Endothelial cell of umbilical vein (primary cell): ENCODE measurements around the gene SCGB1D2. TPM values are rescaled to one million over a fixed set of nuclear protein-coding genes. Genes with fewer than 3 reads are reported as not detected.

ENCODE experiments used
- BruUV-seq: library from RNA; stranded (reverse); fragments of 400-500 nt; replicated peaks from 2 replicates; lab custom pipeline; 2021; lab: Mats Ljungman, UMichigan
- CTCF ChIA-PET: fragments of 300-600, 350-600 bp; sonication (Branson Sonifier 250); formaldehyde crosslinking; loops from one replicate; lab custom pipeline; 2021; ENCODE audit warnings: antibody characterized with exemption, inconsistent platforms; lab: Charles Lee
- POLR2A ChIA-PET: fragments of 300-600, 350-600 bp; sonication (Branson Sonifier 250); formaldehyde crosslinking; loops from one replicate; lab custom pipeline; 2021; ENCODE audit warnings: antibody characterized with exemption, inconsistent platforms; lab: Charles Lee
- DNase-seq: peaks from one replicate; pipeline ENCODE4 v3.0.0-alpha.2; 2011; ENCODE audit warnings: low read depth, low spot score
- FAIRE-seq: peaks from 2 replicates; lab custom pipeline; 2011; peaks lifted over from hg19 to GRCh38; lab: Jason Lieb, UNC
- H2AFZ ChIP-seq: 2 replicates; pipeline ENCODE4 v1.6.0; 2012; ENCODE audit warnings: low read depth, low read length, control low read depth, inconsistent platforms
- H3K27ac ChIP-seq: 2 replicates; pipeline ENCODE4 v1.5.1; 2011; ENCODE audit warnings: low read depth, mild to moderate bottlenecking, control low read depth, low read length, moderate library complexity; ENCODE audit not compliant: insufficient read depth
- H3K27me3 ChIP-seq, 2 experiments: 2 replicates each; pipeline versions ENCODE4 v1.6.0 to v1.6.1; 2011; ENCODE audit warnings: low read length in 2 of 2, mixed read lengths in 1 of 2; ENCODE audit not compliant: control insufficient read depth in 2 of 2, insufficient read depth in 2 of 2
- H3K36me3 ChIP-seq, 2 experiments: 2 replicates in 1 of 2; 3 replicates in 1 of 2; pipeline ENCODE4 v1.5.1; 2011; ENCODE audit warnings: low read length in 2 of 2, mild to moderate bottlenecking in 1 of 2, moderate library complexity in 1 of 2; ENCODE audit not compliant: control insufficient read depth in 2 of 2, insufficient read depth in 2 of 2; ENCODE audit errors: extremely low read depth in 1 of 2
- H3K4me1 ChIP-seq: 3 replicates; pipeline ENCODE4 v1.5.1; 2011; ENCODE audit warnings: mild to moderate bottlenecking, low read length; ENCODE audit not compliant: control insufficient read depth, insufficient read depth; ENCODE audit errors: extremely low read depth
- H3K4me2 ChIP-seq: 2 replicates; pipeline ENCODE4 v1.6.1; 2011; ENCODE audit warnings: low read length, control low read depth, mixed read lengths; ENCODE audit not compliant: insufficient read depth
- H3K4me3 ChIP-seq, 3 experiments: fragments of 200-600 bp in 1 of 3; sonication (generic), shearing (Covaris generic) in 1 of 3; replicated peaks in 1 of 3; 2 replicates each; pipeline ENCODE4 v1.5.1; 2011 to 2016; ENCODE audit warnings: control low read depth in 3 of 3, low read length in 3 of 3, mild to moderate bottlenecking in 2 of 3, inconsistent platforms in 1 of 3, low read depth in 1 of 3, moderate library complexity in 1 of 3; ENCODE audit not compliant: insufficient read depth in 1 of 3
- H3K79me2 ChIP-seq: 2 replicates; pipeline ENCODE4 v1.6.0; 2012; ENCODE audit warnings: low read length, inconsistent platforms; ENCODE audit not compliant: control insufficient read depth, insufficient read depth
- H3K9ac ChIP-seq: replicated peaks from 2 replicates; pipeline ENCODE3; 2011; ENCODE audit warnings: low read length, control low read depth; ENCODE audit not compliant: insufficient read depth; ENCODE audit errors: extremely low read depth
- H3K9me1 ChIP-seq: replicated peaks from 3 replicates; pipeline ENCODE4 v1.6.0; 2011; ENCODE audit warnings: mild to moderate bottlenecking, low read length; ENCODE audit not compliant: control insufficient read depth, insufficient read depth; ENCODE audit errors: extremely low read depth
- H3K9me3 ChIP-seq: replicated peaks from 2 replicates; pipeline ENCODE4 v1.5.1; 2012; ENCODE audit warnings: low read length, inconsistent platforms; ENCODE audit not compliant: control insufficient read depth, insufficient read depth
- H4K20me1 ChIP-seq: replicated peaks from 2 replicates; pipeline ENCODE3; 2011; ENCODE audit warnings: mild to moderate bottlenecking, low read length; ENCODE audit not compliant: control insufficient read depth, insufficient read depth; ENCODE audit errors: extremely low read depth
- CTCF ChIP-seq, 2 donors: IDR thresholded peaks; 1 replicate in 1 of 2; 2 replicates in 1 of 2; pipeline ENCODE4 v1.5.1; 2011; ENCODE audit warnings: low read length in 2 of 2, mild to moderate bottlenecking in 2 of 2, moderate library complexity in 2 of 2, control low read depth in 1 of 2, inconsistent platforms in 1 of 2, low read depth in 1 of 2; ENCODE audit not compliant: insufficient read depth in 1 of 2; ENCODE audit errors: extremely low read depth in 1 of 2
- EZH2 ChIP-seq: IDR thresholded peaks from 2 replicates; pipeline ENCODE4 v1.6.1; 2012; ENCODE audit warnings: borderline replicate concordance, low read depth, mild to moderate bottlenecking, moderate library complexity, low read length, inconsistent platforms; ENCODE audit not compliant: severe bottlenecking
- FOS ChIP-seq: IDR thresholded peaks from 2 replicates; pipeline ENCODE4 v1.6.1; 2011; ENCODE audit warnings: mild to moderate bottlenecking, low read length, moderate library complexity, borderline replicate concordance; ENCODE audit not compliant: insufficient read depth
- GATA2 ChIP-seq: IDR thresholded peaks from 2 replicates; pipeline ENCODE4 v1.7.0; 2011; ENCODE audit warnings: low read depth, mild to moderate bottlenecking, moderate library complexity, mixed read lengths, low read length; ENCODE audit not compliant: insufficient read length, insufficient read depth
- JUN ChIP-seq: IDR thresholded peaks from 2 replicates; pipeline ENCODE4 v1.6.1; 2011; ENCODE audit warnings: borderline replicate concordance, low read depth; ENCODE audit not compliant: insufficient read length, insufficient read depth
- MAX ChIP-seq: IDR thresholded peaks from 2 replicates; pipeline ENCODE4 v1.6.1; 2011; ENCODE audit not compliant: insufficient read depth, insufficient read length
- MYC ChIP-seq: IDR thresholded peaks from one replicate; pipeline ENCODE4 v1.6.1; 2011; ENCODE audit warnings: mild to moderate bottlenecking, low read depth, low read length
- POLR2A ChIP-seq: IDR thresholded peaks from 2 replicates; pipeline ENCODE4 v1.6.1; 2012; ENCODE audit warnings: low read depth, mild to moderate bottlenecking, control low read depth, low read length
- POLR2AphosphoS5 ChIP-seq: IDR thresholded peaks from 2 replicates; pipeline ENCODE4 v1.6.1; 2012; ENCODE audit warnings: low read depth, mild to moderate bottlenecking, control low read depth, low read length, moderate library complexity; ENCODE audit not compliant: insufficient read depth
- dilution Hi-C: fragments of 300-500 bp; cut with MboI; formaldehyde crosslinking; loops from one replicate; pipeline ENCODE4 v1.15.0; 2019; ENCODE audit warnings: low sequenced_read_pairs; ENCODE audit not compliant: extremely low pct_ligation_motif_present
- intact Hi-C: fragments of 100-400 bp; cut with micrococcal nuclease; formaldehyde crosslinking; loops from one replicate; pipeline ENCODE4 v1.10.0; 2022
- polyA plus RNA-seq, 4 experiments: library from polyadenylated mRNA; depleted of rRNA in 3 of 4; stranded (reverse) in 3 of 4; unstranded in 1 of 4; fragments of >200 nt; gene quantifications; 2 replicates each; pipeline versions ENCODE4 v1.2.1 to v1.2.3, GENCODE V29; 2011 to 2012; ENCODE audit warnings: missing spikeins in 1 of 4
- total RNA-seq: library from RNA; stranded (reverse); gene quantifications from 2 replicates; pipeline ENCODE4 v1.2.3, GENCODE V29; 2021

The SCGB1D2 gene
- total and polyA plus RNA-seq, 2 donors (not counting 3 experiments of a cell fraction or from before 2014, with no cell fraction given), result not detected

- FAIRE-seq (no peak), DNase-seq (no peak)
- Histone ChIP-seq H3K36me3 (no peaks in the 10 kb centered on the region), H4K20me1 (no peaks in the 10 kb centered on the region), H3K27ac (no peak overlapping the region), H3K9me3 (no peaks in the 10 kb centered on the region), H3K9me1 (no peaks in the 10 kb centered on the region), H3K4me3 (no peak overlapping the region), H3K79me2 (no peaks in the 10 kb centered on the region), H3K4me1 (peaks cover 28% of the 10 kb centered on the region), H3K9ac (no peak overlapping the region), H3K27me3 (peaks cover 4 to 7% of the 10 kb centered on the region in 2 experiments), H3K4me2 (no peak overlapping the region), H2AFZ (no peak overlapping the region)
- intact Hi-C loops (no loop called here), dilution Hi-C loops (no loop called here)
- POLR2A ChIA-PET, result no interaction called here
- CTCF ChIA-PET, result no interaction called here
- no TSS peak for BruUV-seq
- TF ChIP-seq GATA2, result no peak
- TF ChIP-seq MYC, result no peak
- no peak for TF ChIP-seq JUN
- no peak for TF ChIP-seq MAX
- TF ChIP-seq POLR2A, result no peak
- TF ChIP-seq POLR2AphosphoS5, result no peak
- TF ChIP-seq FOS, result no peak
- TF ChIP-seq EZH2, result no peak
- no peak for TF ChIP-seq CTCF (IDR thresholded peaks at IDR 0.05; ENCODE audit: extremely low read depth in 1 of 2, insufficient read depth in 1 of 2, low read depth in 1 of 2, low read length in 2 of 2)
Measured at GRCh38 chr11:62267576-62267975, 25.5 kb downstream of the SCGB1D2 start.
